Small intestine (tissue), 7 donors: ENCODE results near the gene MPZL2. TPM values are rescaled to one million over a fixed set of nuclear protein-coding genes. Genes with fewer than 3 reads are reported as not detected.
A peak's percentile ranks its signal among the peaks of the same experiment; 100 is the strongest.

Experiments used
- DNase-seq, 2 donors: peaks; one replicate each; pipeline versions ENCODE4 v3.0.0 to v3.0.0-alpha.2; 2013
- FAIRE-seq: peaks from 2 replicates; lab custom pipeline; 2012; peaks lifted over from hg19 to GRCh38; lab: Jason Lieb, UNC
- H3K27ac ChIP-seq, 3 donors: one replicate each; pipeline ENCODE4 v1.5.1; 2013; ENCODE audit warnings: low read length in 2 of 3, mild to moderate bottlenecking in 2 of 3, control low read depth in 1 of 3, inconsistent platforms in 1 of 3, low read depth in 1 of 3, moderate library complexity in 1 of 3
- H3K27me3 ChIP-seq, 3 donors: one replicate each; pipeline ENCODE4 v1.6.1; 2013; ENCODE audit warnings: low read length in 3 of 3, inconsistent platforms in 1 of 3; ENCODE audit not compliant: control insufficient read depth in 3 of 3, insufficient read depth in 3 of 3
- H3K36me3 ChIP-seq, 3 donors: one replicate each; pipeline ENCODE4 v1.6.1; 2013; ENCODE audit warnings: low read length in 3 of 3, inconsistent platforms in 1 of 3, low read depth in 1 of 3, mild to moderate bottlenecking in 1 of 3, moderate library complexity in 1 of 3; ENCODE audit not compliant: control insufficient read depth in 3 of 3, insufficient read depth in 2 of 3
- H3K4me1 ChIP-seq, 3 donors: one replicate each; pipeline ENCODE4 v1.6.1; 2013; ENCODE audit warnings: low read length in 2 of 3, inconsistent platforms in 1 of 3, low read depth in 1 of 3, mild to moderate bottlenecking in 1 of 3, moderate library complexity in 1 of 3; ENCODE audit not compliant: control insufficient read depth in 3 of 3, insufficient read depth in 2 of 3
- H3K4me3 ChIP-seq, 3 donors: one replicate each; pipeline ENCODE4 v1.5.1; 2013; ENCODE audit warnings: low read length in 3 of 3, control low read depth in 1 of 3, inconsistent platforms in 1 of 3, low read depth in 1 of 3, mild to moderate bottlenecking in 1 of 3, moderate library complexity in 1 of 3
- H3K9me3 ChIP-seq, 2 donors: one replicate each; pipeline ENCODE4 v1.6.1; 2013; ENCODE audit warnings: low read depth in 1 of 2, low read length in 1 of 2; ENCODE audit not compliant: control insufficient read depth in 2 of 2, insufficient read depth in 1 of 2
- WGBS, 3 donors: extraction: QIAGEN DNeasy Blood & Tissue Kit; methylation state at CpG; one replicate each; pipeline ENCODE4 v1.1.7; 2013; 5-methylcytosine and 5-hydroxymethylcytosine counted together
- polyA plus RNA-seq, 4 donors: library from polyadenylated mRNA; stranded (reverse) in 3 of 4; unstranded in 1 of 4; fragments of 200-250 nt in 3 of 4; fragments of 120-200 nt in 1 of 4; gene quantifications; one replicate each; pipeline versions ENCODE4 v1.2.1 to v1.2.3, GENCODE V29; 2013
- donor health status: healthy with polysubstance abuse.
- donor health status: control.
- donor health status: control.
- donor health status: Bipolar disorder and iron deficiency.
- donor health status: healthy.

Gene MPZL2
- polyA plus RNA-seq, 4 donors: 1.6 to 44.2 (median 15.3) TPM

DNA sequence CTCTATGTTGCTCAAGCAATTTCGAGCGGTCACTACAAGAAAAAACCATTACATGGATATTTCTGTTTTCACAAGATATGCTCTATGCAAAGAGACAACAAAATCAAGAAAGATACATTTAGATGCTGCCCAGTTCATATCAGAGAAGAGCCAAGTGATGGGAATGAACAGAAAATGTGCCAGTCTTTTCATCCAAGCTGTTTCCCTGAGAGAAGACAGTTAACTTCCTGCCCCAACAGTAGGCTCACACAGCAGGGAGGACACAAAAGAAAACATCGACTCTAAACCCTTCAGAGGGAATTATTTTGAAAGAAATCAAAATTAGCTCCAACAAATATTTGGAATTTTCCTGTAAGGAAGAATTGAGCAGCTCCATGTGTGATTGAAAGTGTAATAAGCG is 50.9 kb downstream of the MPZL2 start:
- Histone ChIP-seq H3K4me3 (no peak overlapping the region), H3K36me3 (no peaks in the 10 kb centered on the region), H3K27me3 (no peaks in the 10 kb centered on the region), H3K9me3 (no peaks in the 10 kb centered on the region), H3K27ac (peak overlapping the region in 2 of 3 donors; percentile 50 to 89), H3K4me1 (peaks cover 8 to 59% (median 16%) of the 10 kb centered on the region in 3 donors)
- DNase-seq (no peak), FAIRE-seq (no peak)
- 78 to 84% (median 82%) methylated on average over 4 of the region's 4 CpGs for WGBS, 3 donors

DNA sequence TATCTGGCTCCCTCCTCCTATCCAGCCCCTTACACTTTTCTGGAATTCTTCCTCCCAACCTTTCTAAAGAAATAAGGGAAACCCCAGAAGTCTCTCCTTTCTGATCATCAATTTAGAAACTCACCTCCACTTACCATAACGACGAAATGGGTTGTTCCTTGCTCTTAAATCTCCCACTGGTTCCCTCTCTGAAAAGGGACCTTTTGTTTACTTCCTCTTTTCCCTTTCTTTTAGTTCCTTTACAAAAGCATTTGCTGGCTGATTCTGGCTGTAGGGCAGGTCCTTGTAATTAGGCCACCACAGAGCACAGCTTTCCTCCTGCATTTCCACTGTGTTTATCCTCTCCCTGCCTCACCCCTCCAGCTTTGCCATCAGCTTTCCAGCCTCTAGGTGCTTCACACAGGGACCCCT is 51.3 kb downstream of the MPZL2 start:
- H3K27ac ChIP-seq: peak overlapping the region in 2 of 3 donors; percentile 1 to 89
- peaks cover 8 to 59% (median 16%) of the 10 kb centered on the region in 3 donors for H3K4me1 ChIP-seq

DNA sequence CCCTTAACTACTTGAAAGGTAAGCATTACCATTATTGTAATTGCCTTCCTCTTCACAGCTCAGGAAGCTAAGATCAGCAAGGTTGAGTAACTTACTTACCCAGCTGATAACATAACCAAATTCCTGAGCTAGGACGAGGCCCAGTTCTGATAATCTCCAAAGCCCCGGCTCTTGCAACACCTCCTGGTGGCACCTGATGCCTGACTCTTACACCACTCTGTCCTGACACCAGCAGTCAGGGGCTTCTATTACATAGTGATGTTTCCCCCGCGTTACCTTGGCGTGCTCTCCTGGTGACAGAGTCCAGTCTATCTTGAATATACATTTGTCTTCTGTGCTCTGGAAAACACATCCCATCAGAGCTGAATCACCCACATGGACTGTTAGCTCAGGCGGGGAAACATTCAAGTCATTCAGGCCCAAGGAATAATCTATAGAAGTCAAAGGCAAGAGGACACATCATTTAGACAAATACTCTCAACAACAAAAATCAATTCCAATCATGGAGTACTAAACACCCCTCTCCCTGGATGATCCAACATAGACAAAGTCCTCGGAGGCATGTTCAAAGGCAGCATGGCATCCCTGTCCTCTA is 51.9 kb downstream of the MPZL2 start:
- no peak overlapping the region for H3K4me3 ChIP-seq
- WGBS, 3 donors: 68 to 77% (median 76%) methylated on average over 7 of the region's 7 CpGs
- FAIRE-seq (no peak), DNase-seq (peak; percentile 70 to 93)
- no peaks in the 10 kb centered on the region for H3K27me3 ChIP-seq
- no peaks in the 10 kb centered on the region for H3K36me3 ChIP-seq
- H3K4me1 ChIP-seq: peaks cover 8 to 59% (median 16%) of the 10 kb centered on the region in 3 donors
- H3K27ac ChIP-seq: peak overlapping the region in 1 of 3 donors; percentile 89
- H3K9me3 ChIP-seq: no peaks in the 10 kb centered on the region

More for the DNA sequence above, 51.3 kb downstream of the MPZL2 start:
- no peak overlapping the region for H3K4me3 ChIP-seq
- H3K9me3 ChIP-seq: no peaks in the 10 kb centered on the region
- DNase-seq: no peak
- H3K36me3 ChIP-seq: no peaks in the 10 kb centered on the region
- no peaks in the 10 kb centered on the region for H3K27me3 ChIP-seq
- WGBS, 3 donors: 75 to 94% (median 90%) methylated on average over 2 of the region's 2 CpGs
- FAIRE-seq: no peak

DNA sequence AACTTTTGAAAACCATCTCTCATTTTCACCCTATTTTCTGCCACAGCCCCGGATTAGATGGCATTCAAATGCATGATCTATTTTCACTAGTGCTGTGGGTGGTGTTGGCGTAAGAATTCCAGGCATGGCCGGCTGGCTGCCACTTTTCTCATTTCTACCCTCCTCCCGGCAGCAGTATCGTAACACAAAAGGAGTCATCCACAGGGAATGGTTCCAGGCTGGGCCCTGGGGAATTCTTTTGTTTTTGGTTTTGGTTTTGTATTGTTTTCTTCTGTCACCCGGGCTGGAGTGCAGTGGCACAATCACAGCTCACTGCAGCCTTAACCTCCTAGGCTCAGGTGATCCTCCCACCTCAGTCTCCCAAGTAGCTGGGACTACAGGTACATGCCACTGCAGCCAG is 53.1 kb downstream of the MPZL2 start:
- H3K36me3 ChIP-seq: no peaks in the 10 kb centered on the region
- no peak overlapping the region for H3K4me3 ChIP-seq
- H3K27ac ChIP-seq: peak overlapping the region in 1 of 3 donors; percentile 89
- WGBS, 3 donors: 62 to 81% (median 72%) methylated on average over 6 of the region's 6 CpGs
- H3K27me3 ChIP-seq: no peaks in the 10 kb centered on the region
- H3K4me1 ChIP-seq: peaks cover 8 to 63% (median 16%) of the 10 kb centered on the region in 3 donors
- H3K9me3 ChIP-seq: no peaks in the 10 kb centered on the region
- FAIRE-seq (no peak), DNase-seq (no peak)

DNA sequence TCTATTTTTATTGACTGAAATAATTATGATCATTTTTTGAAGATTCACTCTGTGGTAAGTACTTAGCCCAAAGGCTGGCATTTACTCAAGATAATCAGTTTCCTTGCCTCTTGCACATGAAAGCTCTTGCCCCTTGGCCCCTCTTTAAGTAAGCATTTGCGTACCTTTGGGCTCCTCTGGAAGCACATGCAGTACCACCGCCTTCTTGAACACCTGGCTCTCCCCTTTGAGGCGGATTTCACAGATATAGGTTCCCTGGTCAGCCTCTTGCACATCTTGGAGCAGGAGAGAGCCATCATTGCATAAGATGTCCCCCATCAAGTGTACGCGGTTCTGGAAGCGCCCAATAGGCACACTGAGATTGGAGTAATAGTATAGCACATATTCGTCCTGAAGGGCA is 53.8 kb downstream of the MPZL2 start:
- Histone ChIP-seq H3K9me3 (no peaks in the 10 kb centered on the region), H3K27ac (peak overlapping the region in 1 of 3 donors; percentile 6), H3K36me3 (no peaks in the 10 kb centered on the region), H3K4me1 (peaks cover 8 to 64% (median 16%) of the 10 kb centered on the region in 3 donors), H3K27me3 (no peaks in the 10 kb centered on the region), H3K4me3 (no peak overlapping the region)
- FAIRE-seq: no peak
- 95 to 96% (median 95%) methylated on average over 7 of the region's 7 CpGs for WGBS, 3 donors
- no peak for DNase-seq

DNA sequence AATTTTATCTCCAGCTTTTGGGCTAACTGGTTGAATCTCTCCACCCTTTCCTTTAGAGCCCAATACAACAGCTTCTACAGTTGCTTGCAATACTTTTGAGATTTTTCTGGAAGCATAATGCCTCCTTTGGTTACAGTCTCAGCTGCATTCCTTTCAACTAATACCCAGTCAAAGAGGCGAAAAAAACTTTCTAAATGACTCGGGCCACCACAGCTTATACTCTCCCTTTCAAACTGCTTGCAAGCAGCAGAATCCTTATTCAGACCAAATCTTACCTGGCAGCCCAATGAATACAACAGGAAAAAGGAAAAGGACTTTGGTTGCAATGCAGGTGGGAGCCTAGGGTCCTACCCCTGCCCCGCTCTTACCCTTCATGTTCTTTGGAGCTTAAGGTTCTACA is 55.1 kb downstream of the MPZL2 start:
- FAIRE-seq (no peak), DNase-seq (no peak)
- H3K9me3 ChIP-seq: no peaks in the 10 kb centered on the region
- WGBS, 3 donors: 75 to 90% (median 82%) methylated on average over 3 of the region's 3 CpGs
- no peaks in the 10 kb centered on the region for H3K27me3 ChIP-seq
- no peak overlapping the region for H3K4me3 ChIP-seq
- H3K36me3 ChIP-seq: peaks cover 0 to 2% (median 0%) of the 10 kb centered on the region in 3 donors
- H3K27ac ChIP-seq: no peak overlapping the region
- peaks cover 11 to 64% (median 16%) of the 10 kb centered on the region in 3 donors for H3K4me1 ChIP-seq

DNA sequence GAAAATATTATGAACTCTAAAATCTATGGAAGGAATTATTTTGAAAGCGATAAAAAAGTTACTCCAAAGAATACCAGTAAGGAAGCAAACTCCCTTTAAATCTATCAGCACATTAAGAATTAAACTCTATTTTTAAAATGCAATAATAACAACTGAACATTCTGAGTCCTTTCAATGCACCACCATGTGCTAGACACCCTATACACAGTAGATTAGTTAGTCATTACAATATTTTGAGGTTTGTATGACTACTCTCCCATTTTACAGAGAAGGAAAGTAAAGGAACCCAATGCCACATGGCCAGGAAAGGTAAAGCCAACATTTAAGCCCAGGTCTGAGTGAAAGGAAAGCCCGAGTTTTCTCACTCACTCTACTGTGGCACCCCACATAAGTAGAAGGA is 57.0 kb downstream of the MPZL2 start:
- Histone ChIP-seq H3K27me3 (no peaks in the 10 kb centered on the region), H3K36me3 (peaks cover 0 to 2% (median 0%) of the 10 kb centered on the region in 3 donors), H3K9me3 (no peaks in the 10 kb centered on the region), H3K4me3 (no peak overlapping the region), H3K4me1 (peaks cover 8 to 65% (median 15%) of the 10 kb centered on the region in 3 donors), H3K27ac (peak overlapping the region in 1 of 3 donors; percentile 53)
- DNase-seq (no peak), FAIRE-seq (no peak)
- 84 to 94% (median 89%) methylated on average over 2 of the region's 2 CpGs for WGBS, 3 donors

DNA sequence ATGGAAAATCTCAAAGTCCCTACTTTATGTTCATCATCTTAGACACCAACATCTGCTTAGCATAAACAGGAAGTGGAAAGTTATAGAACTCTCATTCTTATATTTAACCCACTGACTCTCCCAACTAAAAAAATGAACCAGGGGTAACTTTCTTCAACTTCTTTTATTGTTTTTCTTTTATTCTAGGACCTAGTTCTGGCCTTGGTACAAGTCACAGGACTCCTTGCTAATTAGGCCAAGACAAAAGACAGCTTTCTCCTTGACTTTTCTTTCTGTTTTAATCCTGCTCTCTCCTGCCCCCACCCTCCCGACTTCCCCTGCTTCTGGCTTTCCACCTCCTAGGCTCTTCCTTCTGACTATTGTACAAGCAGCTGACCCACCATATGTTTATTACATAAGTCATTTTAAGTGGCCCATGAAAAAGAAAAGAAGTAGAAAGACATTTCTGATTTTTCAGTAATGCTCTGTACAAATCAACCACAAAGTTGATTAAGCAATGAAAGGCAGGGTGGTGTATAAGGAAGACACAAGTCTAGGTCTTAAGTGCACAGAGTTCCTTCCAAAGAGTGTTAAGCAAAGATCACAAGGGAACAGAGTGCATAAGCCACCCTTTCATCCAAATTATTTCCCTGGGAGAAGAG is 57.6 kb downstream of the MPZL2 start:
- FAIRE-seq: no peak
- no peaks in the 10 kb centered on the region for H3K27me3 ChIP-seq
- WGBS, 3 donors: 6 to 30% (median 24%) methylated on average over 1 of the region's 1 CpG
- H3K4me1 ChIP-seq: peaks cover 8 to 66% (median 20%) of the 10 kb centered on the region in 3 donors
- peaks cover 0 to 2% (median 0%) of the 10 kb centered on the region in 3 donors for H3K36me3 ChIP-seq
- H3K4me3 ChIP-seq: no peak overlapping the region
- H3K27ac ChIP-seq: peak overlapping the region; percentile 49 to 59 (median 53)
- no peaks in the 10 kb centered on the region for H3K9me3 ChIP-seq
- peak in 1 of 2 donors; percentile 45 for DNase-seq
